SK-N-SH treated with all-trans-retinoic acid at 6 μM for 48 hours (cell line): ENCODE data around the gene CNOT8.
"Not testable (repeated sequence)": the region's sequence is repeated elsewhere in the genome, so short reads cannot be mapped to it uniquely, and the experiment has no call there.

Experiments used
- ATAC-seq: fragments of 200-7000 bp; cut with Tn5 transposase; 3 replicates; pipeline ENCODE4 v1.9.1; 2020; ENCODE audit warnings: mild to moderate bottlenecking, moderate library complexity
- ARNTL ChIP-seq: fragments of 450-650 bp; formaldehyde crosslinking; IDR thresholded peaks from 2 replicates; pipeline ENCODE4 v1.5.0; 2020; ENCODE audit warnings: low read depth, mild to moderate bottlenecking, moderate library complexity, borderline replicate concordance
- BACH2 ChIP-seq: fragments of 250-450 bp; sonication (Bioruptor Pico); IDR thresholded peaks from 2 replicates; pipeline ENCODE4 v1.9.0; 2021; ENCODE audit warnings: mild to moderate bottlenecking, borderline replicate concordance
- CSDC2 ChIP-seq: fragments of 250-450 bp; sonication (Bioruptor Pico); IDR thresholded peaks from 2 replicates; pipeline ENCODE4 v1.5.0; 2020; ENCODE audit warnings: mild to moderate bottlenecking, moderate library complexity
- ESRRG ChIP-seq: fragments of 250-450 bp; sonication (Bioruptor Pico); IDR thresholded peaks from 2 replicates; pipeline ENCODE4 v1.6.1; 2021; ENCODE audit warnings: mild to moderate bottlenecking
- GLIS3 ChIP-seq: fragments of 250-450 bp; sonication (Bioruptor Pico); IDR thresholded peaks from 2 replicates; pipeline ENCODE4 v1.5.0; 2020; ENCODE audit warnings: mild to moderate bottlenecking, moderate library complexity
- ISL1 ChIP-seq: fragments of 250-450 bp; sonication (Bioruptor Pico); IDR thresholded peaks from 2 replicates; pipeline ENCODE4 v2.1.2; 2022; ENCODE audit warnings: mild to moderate bottlenecking, moderate library complexity
- OSR1 ChIP-seq: fragments of 250-450 bp; sonication (Bioruptor Pico); IDR thresholded peaks from 2 replicates; pipeline ENCODE4 v1.8.0; 2022; ENCODE audit warnings: moderate library complexity, mild to moderate bottlenecking, inconsistent platforms
- PPARA ChIP-seq: fragments of 250-450 bp; sonication (Bioruptor Pico); IDR thresholded peaks from 2 replicates; pipeline ENCODE4 v1.5.0; 2020; ENCODE audit warnings: mild to moderate bottlenecking, borderline replicate concordance
- RARB ChIP-seq: fragments of 250-450 bp; sonication (Bioruptor Pico); IDR thresholded peaks from 2 replicates; pipeline ENCODE4 v1.8.0; 2021; ENCODE audit warnings: mild to moderate bottlenecking, moderate library complexity
- SNAI2 ChIP-seq: fragments of 250-450 bp; sonication (Bioruptor Pico); IDR thresholded peaks from 2 replicates; pipeline ENCODE4 v1.5.0; 2020; ENCODE audit warnings: mild to moderate bottlenecking, moderate library complexity
- TOX ChIP-seq: fragments of 250-450 bp; sonication (Bioruptor Pico); IDR thresholded peaks from 2 replicates; pipeline ENCODE4 v1.8.0; 2021; ENCODE audit warnings: mild to moderate bottlenecking, moderate library complexity, borderline replicate concordance
- ZC3H10 ChIP-seq: fragments of 250-450 bp; sonication (Bioruptor Pico); IDR thresholded peaks from 2 replicates; pipeline ENCODE4 v1.5.1; 2021; ENCODE audit warnings: mild to moderate bottlenecking, moderate library complexity
- ZFP3 ChIP-seq: fragments of 250-450 bp; sonication (Bioruptor Pico); IDR thresholded peaks from 2 replicates; pipeline ENCODE4 v1.5.0; 2020; ENCODE audit warnings: mild to moderate bottlenecking, moderate library complexity
- ZFP30 ChIP-seq: fragments of 450-650 bp; formaldehyde crosslinking; IDR thresholded peaks from 2 replicates; pipeline ENCODE4 v1.5.0; 2022; ENCODE audit warnings: mild to moderate bottlenecking, moderate library complexity
- ZNF565 ChIP-seq: fragments of 450-650 bp; formaldehyde crosslinking; conservative IDR thresholded peaks from 2 replicates; pipeline ENCODE4 v1.5.0; 2020; ENCODE audit warnings: low read depth, mild to moderate bottlenecking, moderate library complexity
- ZNF70 ChIP-seq: fragments of 450-650 bp; formaldehyde crosslinking; IDR thresholded peaks from 2 replicates; pipeline ENCODE4 v1.5.0; 2020; ENCODE audit warnings: mild to moderate bottlenecking, moderate library complexity
- ZNF8 ChIP-seq: fragments of 450-650 bp; formaldehyde crosslinking; IDR thresholded peaks from 2 replicates; pipeline ENCODE4 v1.5.0; 2020; ENCODE audit warnings: mild to moderate bottlenecking, moderate library complexity
- TF ChIP-seq, protein P1 (sequence below): fragments of 250-450 bp; sonication (Bioruptor Pico); IDR thresholded peaks from 2 replicates; pipeline ENCODE4 v1.5.1; 2021; ENCODE audit warnings: mild to moderate bottlenecking, moderate library complexity
- TF ChIP-seq, protein P2 (sequence below): fragments of 250-450 bp; sonication (Bioruptor Pico); IDR thresholded peaks from 2 replicates; pipeline ENCODE4 v1.5.0; 2020; ENCODE audit warnings: mild to moderate bottlenecking, moderate library complexity
- TF ChIP-seq, protein P3 (sequence below): fragments of 250-450 bp; sonication (Bioruptor Pico); IDR thresholded peaks from 2 replicates; pipeline ENCODE4 v1.8.0; 2021; ENCODE audit warnings: low read depth, mild to moderate bottlenecking, moderate library complexity, borderline replicate concordance
- TF ChIP-seq, protein P4 (sequence below): fragments of 250-450 bp; sonication (Bioruptor Pico); IDR thresholded peaks from 2 replicates; pipeline ENCODE4 v1.8.0; 2020; ENCODE audit warnings: mild to moderate bottlenecking, moderate library complexity, borderline replicate concordance

The CNOT8 gene

DNA sequence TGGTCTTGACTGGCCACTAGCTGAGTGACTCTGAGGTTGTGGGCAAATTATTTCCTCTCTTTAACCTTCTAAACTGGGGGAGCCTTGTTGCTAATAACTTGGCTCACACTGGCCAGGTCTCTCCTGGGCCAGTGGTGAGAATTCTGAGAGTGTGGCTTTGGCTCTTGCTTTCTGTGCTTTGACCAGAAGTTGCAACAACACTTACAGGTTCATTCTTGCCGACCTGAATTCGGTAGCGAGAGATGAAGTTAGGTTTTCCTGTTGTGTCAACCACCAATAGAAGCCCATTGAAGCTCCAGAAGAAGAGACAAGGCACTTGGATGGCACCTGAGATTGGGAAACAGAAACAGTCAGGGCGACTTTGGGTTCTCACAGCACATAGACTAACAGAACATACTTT lies 27.8 kb upstream of the CNOT8 start:
- no peak for ATAC-seq
- no peak for TF ChIP-seq TOX (CRISPR knock-in tag)
- TF ChIP-seq ZFP3 (CRISPR knock-in tag) = no peak
- no peak for TF ChIP-seq ESRRG (CRISPR knock-in tag)
- TF ChIP-seq, protein P1, sequence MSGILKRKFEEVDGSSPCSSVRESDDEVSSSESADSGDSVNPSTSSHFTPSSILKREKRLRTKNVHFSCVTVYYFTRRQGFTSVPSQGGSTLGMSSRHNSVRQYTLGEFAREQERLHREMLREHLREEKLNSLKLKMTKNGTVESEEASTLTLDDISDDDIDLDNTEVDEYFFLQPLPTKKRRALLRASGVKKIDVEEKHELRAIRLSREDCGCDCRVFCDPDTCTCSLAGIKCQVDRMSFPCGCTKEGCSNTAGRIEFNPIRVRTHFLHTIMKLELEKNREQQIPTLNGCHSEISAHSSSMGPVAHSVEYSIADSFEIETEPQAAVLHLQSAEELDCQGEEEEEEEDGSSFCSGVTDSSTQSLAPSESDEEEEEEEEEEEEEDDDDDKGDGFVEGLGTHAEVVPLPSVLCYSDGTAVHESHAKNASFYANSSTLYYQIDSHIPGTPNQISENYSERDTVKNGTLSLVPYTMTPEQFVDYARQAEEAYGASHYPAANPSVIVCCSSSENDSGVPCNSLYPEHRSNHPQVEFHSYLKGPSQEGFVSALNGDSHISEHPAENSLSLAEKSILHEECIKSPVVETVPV (CRISPR knock-in tag) = no peak
- TF ChIP-seq ISL1 = no peak
- TF ChIP-seq ZC3H10 (CRISPR knock-in tag) = no peak
- no peak for TF ChIP-seq ZFP30 (CRISPR knock-in tag)
- TF ChIP-seq OSR1 (CRISPR knock-in tag) = no peak
- no peak for TF ChIP-seq ARNTL (CRISPR knock-in tag)
- TF ChIP-seq ZNF70 (CRISPR knock-in tag) = no peak
- TF ChIP-seq RARB = no peak
- TF ChIP-seq, protein P2, sequence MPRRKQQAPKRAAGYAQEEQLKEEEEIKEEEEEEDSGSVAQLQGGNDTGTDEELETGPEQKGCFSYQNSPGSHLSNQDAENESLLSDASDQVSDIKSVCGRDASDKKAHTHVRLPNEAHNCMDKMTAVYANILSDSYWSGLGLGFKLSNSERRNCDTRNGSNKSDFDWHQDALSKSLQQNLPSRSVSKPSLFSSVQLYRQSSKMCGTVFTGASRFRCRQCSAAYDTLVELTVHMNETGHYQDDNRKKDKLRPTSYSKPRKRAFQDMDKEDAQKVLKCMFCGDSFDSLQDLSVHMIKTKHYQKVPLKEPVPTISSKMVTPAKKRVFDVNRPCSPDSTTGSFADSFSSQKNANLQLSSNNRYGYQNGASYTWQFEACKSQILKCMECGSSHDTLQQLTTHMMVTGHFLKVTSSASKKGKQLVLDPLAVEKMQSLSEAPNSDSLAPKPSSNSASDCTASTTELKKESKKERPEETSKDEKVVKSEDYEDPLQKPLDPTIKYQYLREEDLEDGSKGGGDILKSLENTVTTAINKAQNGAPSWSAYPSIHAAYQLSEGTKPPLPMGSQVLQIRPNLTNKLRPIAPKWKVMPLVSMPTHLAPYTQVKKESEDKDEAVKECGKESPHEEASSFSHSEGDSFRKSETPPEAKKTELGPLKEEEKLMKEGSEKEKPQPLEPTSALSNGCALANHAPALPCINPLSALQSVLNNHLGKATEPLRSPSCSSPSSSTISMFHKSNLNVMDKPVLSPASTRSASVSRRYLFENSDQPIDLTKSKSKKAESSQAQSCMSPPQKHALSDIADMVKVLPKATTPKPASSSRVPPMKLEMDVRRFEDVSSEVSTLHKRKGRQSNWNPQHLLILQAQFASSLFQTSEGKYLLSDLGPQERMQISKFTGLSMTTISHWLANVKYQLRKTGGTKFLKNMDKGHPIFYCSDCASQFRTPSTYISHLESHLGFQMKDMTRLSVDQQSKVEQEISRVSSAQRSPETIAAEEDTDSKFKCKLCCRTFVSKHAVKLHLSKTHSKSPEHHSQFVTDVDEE (CRISPR knock-in tag) = no peak
- TF ChIP-seq BACH2 (CRISPR knock-in tag) = no peak
- no peak for TF ChIP-seq ZNF565 (CRISPR knock-in tag)
- TF ChIP-seq, protein P3, sequence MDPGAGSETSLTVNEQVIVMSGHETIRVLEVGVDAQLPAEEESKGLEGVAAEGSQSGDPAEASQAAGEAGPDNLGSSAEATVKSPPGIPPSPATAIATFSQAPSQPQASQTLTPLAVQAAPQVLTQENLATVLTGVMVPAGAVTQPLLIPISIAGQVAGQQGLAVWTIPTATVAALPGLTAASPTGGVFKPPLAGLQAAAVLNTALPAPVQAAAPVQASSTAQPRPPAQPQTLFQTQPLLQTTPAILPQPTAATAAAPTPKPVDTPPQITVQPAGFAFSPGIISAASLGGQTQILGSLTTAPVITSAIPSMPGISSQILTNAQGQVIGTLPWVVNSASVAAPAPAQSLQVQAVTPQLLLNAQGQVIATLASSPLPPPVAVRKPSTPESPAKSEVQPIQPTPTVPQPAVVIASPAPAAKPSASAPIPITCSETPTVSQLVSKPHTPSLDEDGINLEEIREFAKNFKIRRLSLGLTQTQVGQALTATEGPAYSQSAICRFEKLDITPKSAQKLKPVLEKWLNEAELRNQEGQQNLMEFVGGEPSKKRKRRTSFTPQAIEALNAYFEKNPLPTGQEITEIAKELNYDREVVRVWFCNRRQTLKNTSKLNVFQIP (CRISPR knock-in tag) = no peak
- TF ChIP-seq, protein P4, sequence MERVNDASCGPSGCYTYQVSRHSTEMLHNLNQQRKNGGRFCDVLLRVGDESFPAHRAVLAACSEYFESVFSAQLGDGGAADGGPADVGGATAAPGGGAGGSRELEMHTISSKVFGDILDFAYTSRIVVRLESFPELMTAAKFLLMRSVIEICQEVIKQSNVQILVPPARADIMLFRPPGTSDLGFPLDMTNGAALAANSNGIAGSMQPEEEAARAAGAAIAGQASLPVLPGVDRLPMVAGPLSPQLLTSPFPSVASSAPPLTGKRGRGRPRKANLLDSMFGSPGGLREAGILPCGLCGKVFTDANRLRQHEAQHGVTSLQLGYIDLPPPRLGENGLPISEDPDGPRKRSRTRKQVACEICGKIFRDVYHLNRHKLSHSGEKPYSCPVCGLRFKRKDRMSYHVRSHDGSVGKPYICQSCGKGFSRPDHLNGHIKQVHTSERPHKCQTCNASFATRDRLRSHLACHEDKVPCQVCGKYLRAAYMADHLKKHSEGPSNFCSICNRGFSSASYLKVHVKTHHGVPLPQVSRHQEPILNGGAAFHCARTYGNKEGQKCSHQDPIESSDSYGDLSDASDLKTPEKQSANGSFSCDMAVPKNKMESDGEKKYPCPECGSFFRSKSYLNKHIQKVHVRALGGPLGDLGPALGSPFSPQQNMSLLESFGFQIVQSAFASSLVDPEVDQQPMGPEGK = no peak

DNA sequence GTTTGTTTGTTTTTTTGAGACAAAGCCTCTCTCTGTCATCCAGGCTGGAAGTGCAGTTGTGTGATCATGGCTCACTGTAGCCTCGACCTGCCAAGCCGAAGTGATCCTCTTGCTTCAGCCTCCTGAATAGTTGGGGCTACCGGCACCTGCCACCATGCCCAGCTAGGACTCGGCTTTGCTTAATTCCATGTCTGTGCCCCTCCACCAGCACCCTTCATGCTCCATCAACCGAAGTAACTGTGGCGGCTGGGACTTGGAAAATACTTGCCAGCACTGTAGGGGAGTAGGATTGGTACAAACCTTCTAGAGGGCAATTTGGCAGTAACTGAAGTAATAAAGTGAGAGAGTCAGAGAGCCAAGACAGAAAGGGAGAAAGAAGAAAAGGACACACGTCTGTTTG lies 27.0 kb upstream of the CNOT8 start:
- TF ChIP-seq SNAI2 (CRISPR knock-in tag) (no peak), CSDC2 (CRISPR knock-in tag) (no peak), ZFP3 (CRISPR knock-in tag) (no peak), BACH2 (CRISPR knock-in tag) (no peak), ESRRG (CRISPR knock-in tag) (no peak), PPARA (CRISPR knock-in tag) (no peak), ZNF70 (CRISPR knock-in tag) (no peak), ZNF8 (CRISPR knock-in tag) (no peak), ARNTL (CRISPR knock-in tag) (no peak), ISL1 (no peak), OSR1 (CRISPR knock-in tag) (no peak), ZFP30 (CRISPR knock-in tag) (no peak), GLIS3 (no peak)
- TF ChIP-seq, protein P3 (CRISPR knock-in tag) = no peak
- TF ChIP-seq, protein P2 (CRISPR knock-in tag) = no peak
- TF ChIP-seq, protein P4 = no peak
- no peak for ATAC-seq

DNA sequence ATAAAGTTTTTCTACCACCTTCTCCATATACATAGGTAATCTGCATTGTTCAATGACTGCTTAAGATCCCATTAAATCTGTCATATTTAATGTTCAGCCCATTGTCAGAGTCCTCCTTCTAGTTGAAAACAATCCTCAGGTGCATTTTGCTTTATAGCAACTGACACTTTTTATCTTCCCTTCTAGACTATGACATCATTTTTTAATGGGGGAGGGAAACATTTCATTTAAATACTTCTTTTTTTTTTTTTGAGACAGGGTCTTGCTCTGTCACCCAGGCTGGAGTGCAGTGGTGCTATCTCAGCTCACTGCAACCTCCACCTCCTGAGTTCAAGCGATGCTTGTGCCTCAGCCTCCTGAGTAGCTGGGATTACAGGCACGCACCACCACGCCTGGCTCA lies 25.6 kb upstream of the CNOT8 start:
- not testable (repeated sequence) for ATAC-seq
